Mucosa of descending colon (tissue), 3 donors: ENCODE data around the gene PTPRN2. TPM values are rescaled to one million over a fixed set of nuclear protein-coding genes. Genes with fewer than 3 reads are reported as not detected.

ENCODE experiments used
- ATAC-seq: fragments of 200-7000 bp; cut with Tn5 transposase; one replicate; pipeline ENCODE4 v1.9.1; 2020; ENCODE audit warnings: mild to moderate bottlenecking, moderate library complexity
- DNase-seq, 3 donors: peaks; one replicate each; pipeline ENCODE4 v3.0.0-alpha.2; 2020
- H3K36me3 ChIP-seq: fragments of 200-600 bp; one replicate; pipeline ENCODE4 v1.8.0; 2021; ENCODE audit warnings: low read depth, mild to moderate bottlenecking
- H3K4me1 ChIP-seq: fragments of 200-600 bp; one replicate; pipeline ENCODE4 v1.8.0; 2021; ENCODE audit warnings: low read depth, mild to moderate bottlenecking
- H3K4me3 ChIP-seq: fragments of 200-600 bp; one replicate; pipeline ENCODE4 v1.8.0; 2021; ENCODE audit warnings: mild to moderate bottlenecking
- H3K9me3 ChIP-seq: fragments of 200-600 bp; one replicate; pipeline ENCODE4 v1.8.0; 2021; ENCODE audit warnings: mild to moderate bottlenecking
- intact Hi-C, 2 donors: fragments of 100-400 bp; cut with DNase I in 1 of 2; cut with micrococcal nuclease in 1 of 2; formaldehyde crosslinking; loops; one replicate each; pipeline versions ENCODE4 v1.11.0 to v1.11.1; 2022; cut with DNase I, micrococcal nuclease
- total RNA-seq, 3 donors: library from RNA; stranded (reverse); fragmentation: NEBNext Ultra II Directional in 2 of 3; extraction: Animal tissue kit (Norgen Biotek cat#: 25700) in 2 of 3; gene quantifications; one replicate each; pipeline versions ENCODE4 v1.2.1 to v1.2.4, GENCODE V29; 2021 to 2023
- TF ChIP-seq, protein P1 (sequence below): fragments of 200-600 bp; IDR thresholded peaks from one replicate; pipeline ENCODE4 v1.8.0; 2022; ENCODE audit warnings: antibody characterized with exemption, mild to moderate bottlenecking
- donor health status: DM: no; HTN: no; CAD: no; lungs with moderate emphysema.
- donor health status: DM: no; HTN: no; CAD: no.
- donor health status: DM: no; HTN: yes; CAD: no.

Gene PTPRN2
- total RNA-seq, 3 donors from 2014 or later: 12.5 to 28.0 (median 26.2) TPM

GRCh38 chr7:158402471-158402870 is 185.2 kb downstream of the PTPRN2 start:
- TF ChIP-seq, protein P1, sequence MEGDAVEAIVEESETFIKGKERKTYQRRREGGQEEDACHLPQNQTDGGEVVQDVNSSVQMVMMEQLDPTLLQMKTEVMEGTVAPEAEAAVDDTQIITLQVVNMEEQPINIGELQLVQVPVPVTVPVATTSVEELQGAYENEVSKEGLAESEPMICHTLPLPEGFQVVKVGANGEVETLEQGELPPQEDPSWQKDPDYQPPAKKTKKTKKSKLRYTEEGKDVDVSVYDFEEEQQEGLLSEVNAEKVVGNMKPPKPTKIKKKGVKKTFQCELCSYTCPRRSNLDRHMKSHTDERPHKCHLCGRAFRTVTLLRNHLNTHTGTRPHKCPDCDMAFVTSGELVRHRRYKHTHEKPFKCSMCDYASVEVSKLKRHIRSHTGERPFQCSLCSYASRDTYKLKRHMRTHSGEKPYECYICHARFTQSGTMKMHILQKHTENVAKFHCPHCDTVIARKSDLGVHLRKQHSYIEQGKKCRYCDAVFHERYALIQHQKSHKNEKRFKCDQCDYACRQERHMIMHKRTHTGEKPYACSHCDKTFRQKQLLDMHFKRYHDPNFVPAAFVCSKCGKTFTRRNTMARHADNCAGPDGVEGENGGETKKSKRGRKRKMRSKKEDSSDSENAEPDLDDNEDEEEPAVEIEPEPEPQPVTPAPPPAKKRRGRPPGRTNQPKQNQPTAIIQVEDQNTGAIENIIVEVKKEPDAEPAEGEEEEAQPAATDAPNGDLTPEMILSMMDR: no peak
- intact Hi-C loops: no loop called here
- H3K36me3 ChIP-seq: no peaks in the 10 kb centered on the region
- peaks cover 11% of the 10 kb centered on the region for H3K4me1 ChIP-seq
- no peak for ATAC-seq
- no peak for DNase-seq
- no peak overlapping the region for H3K4me3 ChIP-seq
- H3K9me3 ChIP-seq: no peaks in the 10 kb centered on the region

- no peak for ATAC-seq
- H3K4me1 ChIP-seq: peaks cover 14% of the 10 kb centered on the region
- no peak for DNase-seq
- TF ChIP-seq, protein P1: no peak
- no peaks in the 10 kb centered on the region for H3K9me3 ChIP-seq
- no peak overlapping the region for H3K4me3 ChIP-seq
- intact Hi-C loops: no loop called here
- H3K36me3 ChIP-seq: no peaks in the 10 kb centered on the region
Observed at GRCh38 chr7:158401826-158402225, 185.8 kb downstream of the PTPRN2 start.

- Histone ChIP-seq H3K36me3 (no peaks in the 10 kb centered on the region), H3K9me3 (no peaks in the 10 kb centered on the region), H3K4me1 (peaks cover 12% of the 10 kb centered on the region), H3K4me3 (no peak overlapping the region)
- no peak for DNase-seq
- intact Hi-C loops: no loop called here
- ATAC-seq: no peak
- TF ChIP-seq, protein P1: no peak
Observed at GRCh38 chr7:158401295-158401694, 186.3 kb downstream of the PTPRN2 start.

DNA sequence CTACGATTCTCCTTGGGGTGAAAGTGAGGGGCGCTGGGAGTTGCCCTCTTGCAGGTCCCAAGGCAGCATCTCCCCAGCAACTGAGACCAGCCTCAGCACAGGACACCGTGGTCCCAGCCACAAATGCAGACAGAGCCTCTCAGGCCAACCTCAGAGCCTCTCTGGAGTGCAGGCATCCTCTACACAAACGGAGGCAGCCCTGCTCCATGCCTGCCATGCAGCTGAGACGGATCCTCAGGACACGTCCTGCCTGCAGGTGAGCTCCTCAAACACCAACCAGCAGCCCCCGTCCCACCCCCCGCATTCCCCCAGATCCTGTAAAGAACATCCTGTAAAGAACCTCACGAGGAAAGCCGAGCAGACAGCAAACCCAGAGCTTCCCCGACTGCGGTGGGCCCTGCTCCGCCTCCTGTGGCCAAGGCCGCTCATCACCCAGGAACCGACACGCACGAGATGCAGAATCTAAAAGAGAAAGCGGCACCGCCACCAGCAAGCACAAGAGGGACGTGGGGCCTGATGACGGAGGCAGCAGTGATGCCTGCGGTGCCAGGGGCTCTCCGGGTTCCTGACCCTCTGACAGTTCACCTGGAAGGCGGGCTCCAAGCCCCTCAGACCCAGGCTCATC is 186.9 kb downstream of the PTPRN2 start:
- TF ChIP-seq, protein P1: no peak
- H3K36me3 ChIP-seq: no peaks in the 10 kb centered on the region
- ATAC-seq (no peak), DNase-seq (no peak)
- peaks cover 14% of the 10 kb centered on the region for H3K4me1 ChIP-seq
- intact Hi-C loops: no loop called here
- no peaks in the 10 kb centered on the region for H3K9me3 ChIP-seq
- H3K4me3 ChIP-seq: no peak overlapping the region

- Histone ChIP-seq H3K4me1 (peaks cover 15% of the 10 kb centered on the region), H3K9me3 (no peaks in the 10 kb centered on the region), H3K36me3 (no peaks in the 10 kb centered on the region), H3K4me3 (no peak overlapping the region)
- DNase-seq: no peak
- no peak for ATAC-seq
- TF ChIP-seq, protein P1: no peak
- intact Hi-C loops: no loop called here
Observed at GRCh38 chr7:158399762-158400161, 187.9 kb downstream of the PTPRN2 start.

DNA sequence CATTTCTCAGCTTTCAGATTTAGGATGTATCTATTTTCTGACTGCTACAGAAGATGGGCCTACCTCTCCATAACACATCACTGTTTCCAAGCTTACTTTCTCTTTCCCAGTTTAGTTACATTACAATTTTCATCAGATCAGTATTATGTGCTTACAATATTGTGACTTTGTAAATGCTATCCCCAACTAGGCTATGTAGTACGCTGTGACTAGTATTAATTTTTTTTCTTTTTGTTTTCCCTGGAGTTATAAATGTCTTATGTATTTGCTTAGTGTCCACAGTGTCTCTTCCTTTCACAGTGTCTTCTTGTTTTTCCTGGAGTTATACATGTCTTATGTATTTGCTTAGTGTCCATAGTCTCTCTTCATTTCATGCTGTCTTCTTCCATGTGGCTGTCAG is 188.9 kb downstream of the PTPRN2 start:
- TF ChIP-seq, protein P1: no peak
- intact Hi-C loops: no loop called here

More for the DNA sequence above, 188.9 kb downstream of the PTPRN2 start:
- ATAC-seq (no peak), DNase-seq (no peak)
- H3K36me3 ChIP-seq: no peaks in the 10 kb centered on the region
- no peak overlapping the region for H3K4me3 ChIP-seq
- no peaks in the 10 kb centered on the region for H3K9me3 ChIP-seq
- H3K4me1 ChIP-seq: peaks cover 15% of the 10 kb centered on the region
